ENCODE results near the gene ZNF784. TPM values are rescaled to one million over a fixed set of nuclear protein-coding genes. Genes with fewer than 3 reads are reported as not detected.
"Not testable (repeated sequence)": the region's sequence is repeated elsewhere in the genome, so short reads cannot be mapped to it uniquely, and the experiment has no call there.

The ZNF784 gene
- polyA plus RNA-seq, 3 donors: 9.1 to 10.8 (median 10.0) TPM

DNA sequence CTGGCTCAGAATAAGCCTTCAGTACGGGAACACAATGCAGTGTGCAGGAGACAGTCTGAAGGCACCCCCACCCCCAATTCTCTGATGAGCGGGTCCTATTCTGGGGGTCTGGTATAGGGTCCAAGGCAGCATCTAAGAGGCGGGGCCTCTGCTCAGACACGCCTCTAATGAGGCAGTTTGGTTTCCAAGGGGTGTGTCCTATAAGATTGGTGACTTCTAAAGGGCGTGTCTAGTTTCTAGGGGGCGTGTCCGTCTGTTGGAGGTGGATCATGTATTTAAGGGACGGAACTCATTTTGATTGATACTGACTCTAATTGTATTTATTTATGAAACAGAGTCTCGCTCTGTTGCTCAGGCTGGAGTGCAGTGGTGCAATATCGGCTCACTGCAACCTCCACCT lies 33.7 kb downstream of the ZNF784 start:
- no peak for DNase-seq (ENCODE audit: low read depth in 3 of 3, low spot score in 2 of 3)

DNA sequence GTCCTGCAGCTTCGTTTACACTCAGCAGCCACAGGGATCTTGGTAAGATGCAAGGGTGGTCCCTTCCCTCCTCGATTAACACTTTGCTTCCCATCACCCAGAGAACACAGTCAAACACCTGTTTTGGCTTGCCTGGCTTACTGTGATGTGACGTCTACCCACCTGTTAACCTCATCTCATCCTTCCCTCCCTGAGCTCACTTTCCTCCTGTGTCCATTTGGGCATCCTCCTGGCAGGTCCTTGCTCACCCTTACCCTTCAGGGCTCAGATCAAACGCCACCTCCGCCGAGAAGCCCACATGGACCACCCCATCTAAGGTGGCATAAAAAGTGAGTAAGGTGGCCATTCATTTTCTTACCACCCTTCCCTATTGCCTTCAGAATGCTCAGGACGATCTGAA lies 34.3 kb downstream of the ZNF784 start:
- no peak for DNase-seq (ENCODE audit: low read depth in 3 of 3, low spot score in 2 of 3)

DNA sequence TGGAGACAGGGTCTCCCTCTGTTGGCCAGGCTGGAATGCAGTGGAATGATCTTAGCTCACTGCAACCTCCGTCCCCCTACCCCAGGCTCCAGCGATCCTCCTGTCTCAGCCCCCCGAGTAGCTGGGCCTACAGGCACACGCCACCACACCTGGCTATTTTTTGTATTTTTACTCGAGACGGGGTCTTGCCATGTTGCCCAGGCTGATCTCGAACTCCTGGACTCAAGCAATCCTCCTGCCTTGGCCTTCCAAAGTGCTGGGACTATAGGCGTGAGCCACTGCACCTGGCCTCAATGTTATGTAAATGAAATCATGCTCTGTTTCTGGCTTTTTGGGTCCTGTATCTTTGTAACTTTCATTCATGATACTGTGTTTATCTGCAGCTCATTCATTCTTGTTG lies 35.6 kb downstream of the ZNF784 start:
- DNase-seq (ENCODE audit: low read depth in 3 of 3, low spot score in 2 of 3): no peak

DNA sequence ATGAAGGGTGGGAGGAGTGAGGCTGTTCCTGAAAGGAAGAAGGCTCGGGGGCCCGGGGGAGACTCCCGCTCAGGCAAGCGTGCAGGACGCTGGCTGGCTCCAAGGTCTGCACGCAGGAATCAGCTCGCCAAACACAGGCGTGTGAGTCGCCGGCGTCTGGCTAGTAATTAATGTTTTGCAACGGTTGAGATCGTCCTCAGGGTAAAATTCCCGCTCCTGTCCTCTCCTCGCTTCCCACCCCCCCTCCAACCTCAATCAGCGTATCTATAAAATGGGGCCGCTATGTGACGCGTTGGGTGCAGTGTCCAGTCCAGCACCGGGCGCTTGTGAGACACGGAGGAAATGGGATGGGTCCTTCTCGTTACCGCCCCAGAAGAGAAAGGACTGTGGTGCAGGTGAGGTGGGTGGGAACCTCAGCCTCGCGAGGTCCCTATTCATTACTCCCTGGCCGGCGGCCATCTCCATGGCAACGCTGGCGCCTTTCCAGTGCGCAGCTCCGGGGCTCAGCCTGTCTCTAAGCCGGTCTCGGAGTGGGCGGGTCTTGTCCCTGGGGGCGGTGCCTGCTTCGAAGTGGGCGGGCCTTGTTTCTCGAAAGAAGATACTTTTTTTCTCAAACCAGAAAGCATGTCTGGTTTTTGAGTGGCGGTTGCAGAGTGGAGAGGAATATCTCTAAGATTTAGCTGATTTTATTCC lies 37.2 kb downstream of the ZNF784 start:
- peak in 1 of 3 donors; percentile 91 for DNase-seq (ENCODE audit: low read depth in 3 of 3, low spot score in 2 of 3)

DNA sequence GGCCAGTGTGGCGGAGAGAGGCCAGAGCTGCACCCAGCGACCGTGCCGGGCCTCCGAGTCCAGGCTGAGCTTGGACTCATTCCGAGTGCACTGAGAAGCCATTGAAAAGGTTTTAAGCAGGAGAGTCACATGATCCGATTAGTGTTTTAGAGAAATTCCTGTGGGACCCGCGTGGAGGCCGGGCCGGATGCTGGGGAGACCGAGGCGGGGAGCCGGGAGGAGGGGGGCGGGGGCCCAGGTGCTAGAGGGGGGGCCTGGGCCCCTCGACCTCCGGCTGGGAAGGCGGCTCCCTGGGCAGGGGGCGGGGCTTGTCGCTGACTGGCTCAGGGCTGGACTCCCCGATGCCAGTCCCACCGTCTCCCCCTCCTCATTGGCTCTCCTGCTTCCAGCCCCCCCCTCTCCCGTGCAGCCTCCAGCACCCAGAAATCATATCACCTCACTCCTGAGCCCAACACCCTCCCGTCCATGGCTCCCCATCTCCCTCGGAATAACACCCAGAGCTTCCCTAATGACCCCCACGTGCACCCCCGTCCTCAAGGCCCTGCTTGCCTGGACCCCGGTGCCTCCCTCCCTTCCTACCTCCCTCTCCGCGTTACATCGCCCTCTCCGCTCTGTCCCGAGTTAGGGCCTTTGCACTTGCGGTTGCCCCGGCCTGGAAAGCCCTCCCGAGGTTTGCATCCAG lies 38.6 kb downstream of the ZNF784 start:
- DNase-seq (ENCODE audit: low read depth in 3 of 3, low spot score in 2 of 3): peak in 1 of 3 donors; percentile 73

DNA sequence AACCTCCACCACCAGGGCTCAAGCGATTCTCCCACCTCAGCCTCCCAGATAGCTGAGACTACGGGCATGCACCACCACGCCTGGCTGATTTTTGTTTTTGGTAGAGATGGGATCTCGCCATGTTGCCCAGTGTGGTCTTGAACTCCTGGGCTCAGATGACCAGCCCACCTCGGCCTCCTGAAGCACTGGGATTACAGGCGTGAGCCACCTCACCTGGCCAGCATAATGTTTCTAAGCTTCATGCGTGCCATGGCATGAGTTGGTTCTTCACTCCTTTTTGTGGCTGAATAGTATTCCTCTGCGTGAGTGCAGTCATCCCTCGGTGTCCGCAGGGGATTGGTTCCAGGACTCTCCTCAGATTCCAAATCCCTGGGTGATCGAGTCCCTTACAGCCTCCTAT lies 39.5 kb downstream of the ZNF784 start:
- DNase-seq (ENCODE audit: low read depth in 3 of 3, low spot score in 2 of 3): no peak

DNA sequence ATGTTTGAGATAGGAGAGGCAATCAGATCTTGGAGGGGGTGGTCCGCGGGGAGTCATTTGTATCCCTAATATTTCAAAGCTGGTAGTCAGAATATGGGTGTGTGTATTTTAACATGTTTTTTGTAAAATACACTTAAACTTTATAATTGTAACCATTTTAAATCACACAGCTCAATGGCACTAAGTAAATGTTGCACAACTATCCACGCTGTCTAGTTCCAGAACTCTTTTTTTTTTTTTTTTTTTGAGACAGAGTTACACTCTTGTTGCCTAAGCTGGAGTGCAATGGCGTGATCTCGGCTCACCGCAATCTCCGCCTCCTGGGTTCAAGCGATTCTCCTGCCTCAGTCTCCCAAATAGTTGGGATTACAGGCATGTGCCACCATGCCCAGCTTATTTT lies 40.5 kb downstream of the ZNF784 start:
- DNase-seq (ENCODE audit: low read depth in 3 of 3, low spot score in 2 of 3): not testable (repeated sequence)

DNA sequence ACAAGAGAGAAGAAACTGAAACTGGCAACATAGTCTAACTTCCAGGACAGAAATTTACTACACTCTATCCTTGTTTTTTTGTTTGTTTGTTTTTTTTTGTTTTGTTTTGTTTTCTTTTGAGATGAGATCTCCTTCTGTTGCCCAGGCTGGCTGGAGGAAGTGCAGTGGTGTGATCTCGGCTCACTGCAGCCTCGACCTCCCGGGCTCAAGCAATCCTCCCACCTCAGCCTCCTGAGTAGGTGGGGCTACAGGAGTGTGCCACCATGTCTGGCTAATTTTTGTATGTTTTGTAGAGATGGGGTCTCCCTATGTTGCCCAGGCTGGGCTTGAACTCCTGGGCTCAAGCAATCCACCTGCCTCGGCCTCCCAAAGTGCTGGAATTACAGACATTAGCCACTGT lies 42.1 kb downstream of the ZNF784 start:
- DNase-seq (ENCODE audit: low read depth in 3 of 3, low spot score in 2 of 3): not testable (repeated sequence)

DNA sequence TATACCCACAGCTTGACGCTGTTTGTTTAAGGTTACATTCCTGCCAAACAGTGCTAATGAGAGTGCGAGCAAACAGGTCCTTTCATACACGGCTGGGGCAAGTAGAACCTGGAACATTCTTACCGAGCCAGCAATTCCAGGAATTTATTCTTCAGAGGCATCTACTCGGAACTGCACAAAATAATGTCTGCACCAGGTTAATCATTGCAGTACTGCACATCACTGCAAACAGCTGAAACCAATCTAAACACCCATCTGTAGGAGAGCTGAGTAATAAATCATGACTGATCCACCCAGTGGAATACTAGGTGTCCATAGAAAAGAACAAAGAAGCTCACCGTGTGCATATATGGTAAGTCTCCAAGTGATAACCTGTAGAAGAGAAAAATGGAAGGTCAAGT lies 42.5 kb downstream of the ZNF784 start:
- no peak for DNase-seq (ENCODE audit: low read depth in 3 of 3, low spot score in 2 of 3)

DNA sequence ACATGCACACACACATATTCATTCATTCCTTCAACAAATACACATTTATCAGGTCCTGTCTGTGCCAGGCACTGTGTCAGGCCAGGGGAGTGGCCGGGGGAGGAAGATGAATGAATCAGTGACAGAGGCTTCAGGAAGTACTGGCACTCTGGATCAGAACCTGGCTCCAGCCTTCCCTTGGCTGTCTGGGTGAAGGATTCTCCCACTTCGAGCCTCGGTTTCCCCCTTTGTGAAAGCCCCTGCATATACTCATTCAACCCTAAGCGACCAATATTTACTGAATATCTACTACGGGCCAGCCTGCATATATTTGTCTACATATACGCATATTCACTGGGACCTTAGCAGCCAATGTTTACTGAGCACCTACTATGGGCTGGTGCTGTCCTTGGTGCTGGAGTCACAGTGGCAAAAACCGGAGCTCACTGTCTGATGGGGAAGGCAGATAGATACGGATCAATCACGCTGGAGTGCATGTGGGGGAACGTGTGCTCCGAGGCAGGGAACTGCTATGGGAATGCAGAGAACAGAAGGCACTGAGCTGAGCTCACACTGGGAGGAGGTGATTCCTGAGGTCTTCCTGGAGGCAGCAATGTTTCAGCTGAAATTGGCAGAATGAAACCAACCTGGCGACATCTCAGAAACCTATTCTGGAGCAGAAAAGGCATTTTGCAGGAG lies 43.1 kb downstream of the ZNF784 start:
- no peak for DNase-seq (ENCODE audit: low read depth in 3 of 3, low spot score in 2 of 3)

DNA sequence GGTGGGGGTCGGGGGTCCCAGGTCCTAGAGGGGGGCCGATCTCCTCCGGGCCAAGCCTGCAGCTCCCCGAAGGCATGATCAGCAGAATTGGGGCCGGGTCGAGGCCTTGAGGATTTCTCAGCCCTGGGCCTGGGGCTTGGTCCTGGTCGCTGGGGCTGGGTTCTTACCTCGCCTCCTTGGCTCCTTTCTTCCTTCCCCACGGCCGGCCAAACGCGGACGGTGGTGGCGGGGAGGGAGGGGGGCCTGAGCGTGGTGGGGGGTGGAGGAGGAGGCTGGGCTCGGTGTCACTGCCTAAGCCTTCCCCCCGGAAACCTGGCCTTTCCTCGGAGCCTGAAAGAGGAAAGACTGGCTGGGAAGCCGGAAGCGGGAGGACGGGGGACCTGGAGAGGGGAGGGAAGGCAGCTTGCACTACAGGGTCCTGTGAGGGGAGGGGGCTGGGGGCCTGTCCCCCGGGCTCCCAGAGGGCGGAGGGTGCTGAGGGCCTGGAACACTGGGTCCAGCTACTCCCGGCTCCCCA lies 43.7 kb downstream of the ZNF784 start, which contains the start of gene ZNF579:
Gene ZNF579 (minus strand): TSS at position 221 of the 517 bp plus-strand sequence. CDS start 1,209 bp downstream, outside the sequence.
- peak in 1 of 3 donors; percentile 82 for DNase-seq (ENCODE audit: low read depth in 3 of 3, low spot score in 2 of 3)

DNA sequence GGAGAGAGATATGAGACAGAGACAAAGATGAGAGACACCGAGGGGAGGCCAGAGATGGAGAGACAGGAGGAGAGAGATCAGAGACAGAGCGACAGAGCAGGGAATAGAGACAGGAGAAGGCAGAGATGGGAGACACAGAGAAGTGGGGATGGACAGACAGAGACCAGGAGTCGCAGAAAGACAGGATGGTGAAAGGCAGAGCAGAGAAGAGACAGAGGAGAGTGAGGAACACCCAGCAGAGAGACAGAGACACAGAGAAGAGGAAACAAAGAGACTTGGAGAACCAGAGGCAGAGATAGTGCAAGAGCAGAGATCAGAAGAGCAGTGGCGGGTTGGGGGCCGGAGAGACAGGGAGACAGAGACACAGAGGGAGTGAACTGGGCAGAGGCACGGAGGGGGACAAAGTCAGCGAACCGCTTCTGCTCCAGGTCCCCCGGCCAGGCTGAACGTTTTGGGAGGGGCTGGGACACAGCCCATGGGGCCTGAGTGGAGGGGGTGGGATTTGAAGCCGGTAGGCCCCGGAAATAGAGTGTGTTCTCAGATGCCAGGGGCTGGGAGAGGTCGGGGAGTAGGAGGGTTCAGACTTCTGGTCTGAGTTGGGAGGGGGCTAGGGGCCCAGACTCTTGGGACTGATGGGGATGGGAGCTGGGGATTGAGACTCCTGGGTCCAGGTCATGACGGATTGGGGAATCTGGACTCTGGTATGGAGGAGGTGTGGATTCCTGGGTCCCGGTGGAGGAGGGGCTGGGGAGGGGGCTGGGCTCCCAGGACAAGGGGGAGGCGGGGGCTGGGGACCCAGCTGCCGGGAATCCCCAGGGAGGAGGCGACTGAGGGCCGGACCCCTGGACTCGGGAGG lies 44.4 kb downstream of the ZNF784 start:
- DNase-seq (ENCODE audit: low read depth in 3 of 3, low spot score in 2 of 3): no peak

DNA sequence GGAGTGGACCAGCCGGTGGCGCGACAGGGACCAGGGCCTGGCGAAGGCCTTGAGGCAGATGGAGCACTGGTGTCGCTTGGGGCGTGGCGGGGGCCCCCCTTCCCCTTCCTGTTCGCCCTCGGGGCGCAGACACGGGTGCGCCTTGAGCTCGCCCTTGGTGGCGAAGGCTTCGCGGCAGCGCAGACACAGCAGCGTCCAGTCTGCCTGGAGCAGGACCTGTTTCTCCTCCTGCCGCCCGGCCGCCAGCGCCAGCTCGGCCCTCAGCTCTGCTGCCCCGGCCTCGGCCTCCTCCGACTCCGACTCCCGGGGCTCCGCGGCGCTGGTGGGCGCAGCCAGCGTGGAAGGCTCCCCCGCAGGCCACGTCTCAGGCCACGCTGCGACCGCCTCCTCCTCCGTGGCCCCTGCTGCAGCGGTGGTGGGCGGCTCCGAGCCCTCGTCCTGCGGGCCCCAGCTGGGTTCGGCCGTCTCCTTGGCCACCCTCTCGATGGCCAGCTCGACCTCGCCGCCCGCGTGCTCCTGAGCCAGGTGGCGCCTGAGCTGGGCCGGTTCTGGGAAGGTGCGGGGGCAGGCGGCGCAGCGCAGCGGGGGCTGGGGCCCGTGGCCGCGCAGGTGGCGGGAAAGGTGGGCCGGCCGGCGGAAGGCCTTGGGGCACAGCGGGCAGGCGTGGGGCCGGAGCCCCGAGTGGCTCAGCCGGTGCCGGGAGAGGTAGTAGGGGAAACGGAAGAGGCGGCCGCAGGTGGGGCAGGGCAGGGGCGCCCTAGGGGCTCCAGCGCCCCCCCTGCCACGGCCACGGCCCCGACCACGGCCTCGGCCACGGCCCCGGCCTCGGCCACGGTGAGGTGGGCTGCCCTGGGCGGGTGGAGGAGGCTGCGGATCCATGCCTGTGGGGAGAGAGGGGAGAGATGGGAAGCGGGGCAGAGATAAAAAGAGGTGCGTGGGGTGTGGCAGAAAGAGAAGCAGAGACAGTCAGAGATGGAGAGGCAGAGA lies 45.3 kb downstream of the ZNF784 start:
- DNase-seq (ENCODE audit: low read depth in 3 of 3, low spot score in 2 of 3): no peak

DNA sequence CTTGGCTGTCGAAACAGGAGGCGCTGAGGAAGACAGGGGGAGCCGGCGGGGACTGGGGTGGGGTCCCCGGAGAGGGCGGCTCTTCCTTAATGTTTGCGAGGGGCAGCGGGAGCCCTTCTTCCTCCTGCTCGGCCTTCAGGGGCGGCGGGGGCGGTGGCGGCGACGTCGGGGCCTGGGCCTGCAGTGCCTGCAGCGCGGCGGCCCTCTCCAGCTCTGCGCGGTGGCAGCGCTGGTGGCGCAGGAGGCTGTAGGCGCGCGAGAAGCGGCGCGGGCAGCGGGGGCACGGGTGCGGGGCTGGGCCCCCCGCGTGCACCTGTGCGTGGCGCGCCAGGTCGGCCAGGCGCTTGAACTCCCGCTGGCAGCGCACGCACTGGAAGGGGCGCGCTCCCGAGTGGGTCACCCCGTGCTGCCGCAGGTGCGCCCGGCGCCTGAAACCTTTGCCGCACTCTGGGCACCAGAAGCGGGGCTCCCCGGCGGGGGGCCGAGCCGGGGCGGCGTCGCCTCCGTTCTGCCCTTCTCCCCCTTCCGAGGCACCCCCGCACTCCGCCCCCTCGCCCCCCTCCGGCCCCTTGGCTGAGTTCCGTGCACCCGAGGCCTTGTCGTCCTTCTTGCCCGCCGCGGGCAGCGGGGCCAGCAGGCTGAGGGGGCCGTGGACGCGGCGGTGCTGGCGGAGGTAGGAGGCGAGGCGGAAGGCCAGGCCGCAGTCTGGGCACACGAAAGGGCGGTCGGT lies 46.2 kb downstream of the ZNF784 start:
- DNase-seq (ENCODE audit: low read depth in 3 of 3, low spot score in 2 of 3): no peak

DNA sequence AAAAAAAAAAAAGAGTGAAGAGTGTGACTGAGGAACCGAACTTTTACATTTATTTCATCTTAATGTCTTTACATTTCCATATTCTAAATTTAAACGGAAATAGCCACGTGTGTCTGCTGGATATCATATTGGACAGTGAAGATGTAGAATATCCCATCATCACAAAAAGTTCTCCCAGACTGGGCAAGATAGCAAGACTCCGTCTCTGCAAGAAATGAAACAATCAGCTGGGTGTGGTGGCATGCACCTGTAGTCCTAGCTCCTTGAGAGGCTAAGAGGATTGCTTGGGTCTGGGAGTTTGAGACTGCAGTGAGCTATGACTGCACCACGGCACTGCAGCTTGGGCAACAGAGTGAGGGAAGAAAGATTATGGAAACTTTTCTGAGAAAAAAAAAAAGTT lies 47.6 kb downstream of the ZNF784 start:
- DNase-seq (ENCODE audit: low read depth in 3 of 3, low spot score in 2 of 3): no peak

DNA sequence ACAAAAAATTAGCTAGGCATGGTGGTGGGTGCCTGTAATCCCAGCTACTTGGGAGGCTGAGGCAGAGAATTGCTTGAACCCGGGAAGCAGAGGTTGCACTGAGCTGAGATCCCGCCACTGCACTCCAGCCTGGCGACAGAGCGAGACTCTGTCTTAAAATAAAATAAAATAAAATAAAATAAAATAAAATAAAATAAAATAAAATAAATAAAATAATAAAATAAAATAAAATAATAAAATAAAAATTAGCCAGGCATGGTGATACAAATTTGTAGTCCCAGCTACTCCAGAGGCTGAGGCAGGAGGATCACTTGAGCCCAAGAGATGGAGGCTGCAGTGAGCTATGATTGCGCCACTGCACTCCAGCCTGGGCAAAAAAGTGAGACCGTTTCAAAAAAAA lies 50.4 kb downstream of the ZNF784 start:
- not testable (repeated sequence) for DNase-seq (ENCODE audit: low read depth in 3 of 3, low spot score in 2 of 3)

Measured in right renal cortex interstitium (tissue), 3 donors.